Measurements from ENCODE around the gene SNAPC4.
"Not testable (repeated sequence)": the region's sequence is repeated elsewhere in the genome, so short reads cannot be mapped to it uniquely, and the experiment has no call there.

The SNAPC4 gene

DNA sequence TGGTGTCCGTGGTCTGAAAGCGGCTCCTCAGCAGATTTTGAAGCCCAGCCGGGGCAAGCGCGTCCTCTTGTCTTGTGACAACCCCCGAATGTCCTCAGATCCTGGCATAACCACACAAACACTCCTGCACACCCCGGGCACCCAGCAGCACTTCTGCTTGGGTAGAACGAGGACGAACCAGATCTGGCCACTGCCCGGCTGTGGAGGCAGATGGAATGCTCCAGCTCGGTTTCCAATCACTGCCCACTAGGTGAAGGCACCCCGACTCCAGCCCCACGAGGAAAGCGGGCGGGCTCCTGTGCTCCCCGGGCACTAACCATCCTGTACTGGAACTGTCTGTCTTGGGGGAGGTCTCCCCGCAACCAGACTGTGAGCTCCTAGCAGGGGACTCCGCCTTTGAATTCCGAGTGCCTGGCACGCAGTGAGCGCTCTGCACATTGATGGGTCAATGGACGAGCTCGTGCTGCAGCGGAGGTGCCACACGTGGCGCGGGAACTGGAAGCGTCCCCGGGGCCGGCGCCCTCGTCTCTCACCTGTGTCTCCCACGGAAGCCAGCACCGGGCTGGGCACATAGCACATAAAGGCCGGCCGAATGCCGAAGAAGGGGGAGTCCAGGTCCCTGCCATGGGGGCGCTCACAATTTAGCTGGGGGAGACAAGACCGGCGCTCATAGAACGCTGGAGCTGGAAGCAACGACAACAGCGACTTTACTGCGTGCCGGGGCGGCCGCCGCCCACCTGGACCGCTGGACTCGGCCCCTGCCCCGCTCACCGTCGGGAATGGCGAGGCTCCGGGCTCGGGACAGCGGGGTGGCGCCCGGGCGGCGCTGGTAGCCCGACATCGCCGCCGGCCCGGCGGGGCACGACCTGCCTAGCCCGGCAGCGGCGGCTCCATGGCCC lies 9.8 kb upstream of the SNAPC4 start:
- TF ChIP-seq, protein P1, sequence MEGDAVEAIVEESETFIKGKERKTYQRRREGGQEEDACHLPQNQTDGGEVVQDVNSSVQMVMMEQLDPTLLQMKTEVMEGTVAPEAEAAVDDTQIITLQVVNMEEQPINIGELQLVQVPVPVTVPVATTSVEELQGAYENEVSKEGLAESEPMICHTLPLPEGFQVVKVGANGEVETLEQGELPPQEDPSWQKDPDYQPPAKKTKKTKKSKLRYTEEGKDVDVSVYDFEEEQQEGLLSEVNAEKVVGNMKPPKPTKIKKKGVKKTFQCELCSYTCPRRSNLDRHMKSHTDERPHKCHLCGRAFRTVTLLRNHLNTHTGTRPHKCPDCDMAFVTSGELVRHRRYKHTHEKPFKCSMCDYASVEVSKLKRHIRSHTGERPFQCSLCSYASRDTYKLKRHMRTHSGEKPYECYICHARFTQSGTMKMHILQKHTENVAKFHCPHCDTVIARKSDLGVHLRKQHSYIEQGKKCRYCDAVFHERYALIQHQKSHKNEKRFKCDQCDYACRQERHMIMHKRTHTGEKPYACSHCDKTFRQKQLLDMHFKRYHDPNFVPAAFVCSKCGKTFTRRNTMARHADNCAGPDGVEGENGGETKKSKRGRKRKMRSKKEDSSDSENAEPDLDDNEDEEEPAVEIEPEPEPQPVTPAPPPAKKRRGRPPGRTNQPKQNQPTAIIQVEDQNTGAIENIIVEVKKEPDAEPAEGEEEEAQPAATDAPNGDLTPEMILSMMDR (IDR thresholded peaks at IDR 0.05; ENCODE audit: low read depth, low read length, missing control alignments): no peak
- DNase-seq (ENCODE audit: extremely low read depth, low read depth): no peak
- H3K4me3 ChIP-seq (replicated peaks; ENCODE audit: low read depth, low read length): peak overlapping the region; percentile 93

DNA sequence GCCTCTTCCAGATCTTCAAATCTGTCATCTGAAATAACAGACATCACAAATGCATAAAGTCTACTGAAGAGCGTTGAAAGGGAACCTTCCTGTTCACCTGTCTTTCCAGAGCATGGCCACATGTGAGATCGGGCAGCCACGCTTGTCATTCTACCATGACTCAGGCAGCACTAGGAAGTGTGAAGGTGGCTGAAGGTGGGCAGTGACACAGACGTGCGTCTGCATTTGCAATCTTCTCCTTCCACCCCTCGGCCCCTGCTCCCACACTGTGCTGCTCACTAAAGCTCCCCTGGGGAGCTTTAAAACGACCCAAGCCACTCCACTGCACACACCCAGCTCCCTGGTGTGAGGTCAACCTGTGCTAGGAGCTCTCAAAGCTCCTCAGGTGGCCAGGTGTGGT lies 7.9 kb upstream of the SNAPC4 start:
- no peak overlapping the region for H3K4me3 ChIP-seq (replicated peaks; ENCODE audit: low read depth, low read length)
- no peak for DNase-seq (ENCODE audit: extremely low read depth, low read depth)
- TF ChIP-seq, protein P1 (IDR thresholded peaks at IDR 0.05; ENCODE audit: low read depth, low read length, missing control alignments): no peak

DNA sequence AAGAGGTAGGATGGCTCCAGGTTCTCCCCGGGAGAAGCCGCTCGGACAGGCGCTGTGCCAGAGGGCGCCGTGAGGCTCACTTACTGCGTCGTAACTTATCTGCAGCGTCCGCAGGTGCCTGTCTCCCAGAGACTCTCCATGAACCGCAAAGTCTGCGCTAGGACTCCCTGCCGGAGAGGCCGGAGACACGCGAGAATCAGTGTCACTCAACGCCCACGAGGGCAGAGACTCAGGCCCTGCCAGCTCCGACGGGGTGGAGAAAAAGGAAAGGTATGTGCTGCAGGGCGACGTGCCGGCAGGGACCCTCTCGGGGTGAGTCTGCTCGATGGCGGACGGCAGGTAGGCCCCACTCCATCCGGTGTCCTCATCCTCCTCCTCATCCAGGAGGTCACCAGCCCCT lies 7.1 kb upstream of the SNAPC4 start:
- H3K4me3 ChIP-seq (replicated peaks; ENCODE audit: low read depth, low read length); DNase-seq (ENCODE audit: extremely low read depth, low read depth): not testable (repeated sequence)

DNA sequence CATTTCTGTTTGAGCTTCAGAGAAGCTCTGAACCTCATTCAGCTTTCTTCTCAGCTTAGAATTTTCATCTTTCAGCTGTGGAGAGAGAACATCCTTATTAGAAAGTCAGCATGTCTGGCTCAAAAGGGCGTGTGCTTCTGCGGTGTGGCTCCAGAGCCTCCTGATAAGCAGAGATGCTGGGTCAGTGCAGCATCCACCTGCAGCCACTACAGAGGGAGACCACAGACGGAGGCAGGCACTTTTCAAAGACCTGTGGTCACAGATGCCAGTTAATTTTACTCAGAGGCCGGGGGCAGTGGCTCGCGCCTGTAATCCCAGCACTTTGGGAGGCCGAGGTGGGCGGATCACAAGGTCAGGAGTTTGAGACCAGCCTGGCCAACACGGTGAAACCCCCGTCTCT lies 5.9 kb upstream of the SNAPC4 start:
- not testable (repeated sequence) for DNase-seq (ENCODE audit: extremely low read depth, low read depth); H3K4me3 ChIP-seq (replicated peaks; ENCODE audit: low read depth, low read length)

DNA sequence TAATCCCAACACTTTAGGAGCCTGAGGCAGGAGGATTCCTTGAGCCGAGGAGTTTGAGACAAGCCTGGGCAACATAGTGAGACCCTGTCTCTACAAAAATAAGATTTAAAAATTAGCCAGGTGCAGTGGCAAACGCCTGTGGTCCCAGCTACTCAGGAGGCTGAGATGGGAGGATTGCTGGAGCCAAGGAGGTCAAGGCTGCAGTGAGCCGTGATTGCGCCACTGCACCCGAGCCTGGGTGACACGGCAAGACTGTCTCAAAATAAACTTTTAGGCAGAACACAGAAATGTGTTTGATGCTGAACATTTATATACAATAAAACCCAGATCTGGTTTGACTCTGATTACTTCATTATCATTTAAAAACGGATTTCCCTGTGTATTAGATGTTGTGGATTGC lies 5.5 kb upstream of the SNAPC4 start:
- TF ChIP-seq, protein P1 (IDR thresholded peaks at IDR 0.05; ENCODE audit: low read depth, low read length, missing control alignments): no peak
- no peak overlapping the region for H3K4me3 ChIP-seq (replicated peaks; ENCODE audit: low read depth, low read length)
- DNase-seq (ENCODE audit: extremely low read depth, low read depth): no peak

DNA sequence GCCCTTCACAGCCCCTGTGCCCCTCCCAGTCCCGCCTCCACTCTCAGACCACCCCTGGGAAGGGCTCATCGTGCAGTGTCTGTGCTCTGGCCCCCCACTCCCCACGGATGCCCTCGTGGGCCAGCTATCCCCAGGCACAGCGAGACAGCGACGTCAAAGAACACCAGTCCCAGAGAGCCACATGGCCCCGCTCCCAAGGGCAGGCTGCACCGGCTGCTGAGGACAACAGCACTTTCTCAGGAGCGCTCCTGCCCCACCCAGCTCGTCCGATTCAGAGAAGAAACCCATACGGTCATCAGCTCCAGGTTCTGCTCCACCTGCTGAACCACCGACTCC lies 4.8 kb upstream of the SNAPC4 start:
- no peak for DNase-seq (ENCODE audit: extremely low read depth, low read depth)
- no peak overlapping the region for H3K4me3 ChIP-seq (replicated peaks; ENCODE audit: low read depth, low read length)
- TF ChIP-seq, protein P1 (IDR thresholded peaks at IDR 0.05; ENCODE audit: low read depth, low read length, missing control alignments): no peak

DNA sequence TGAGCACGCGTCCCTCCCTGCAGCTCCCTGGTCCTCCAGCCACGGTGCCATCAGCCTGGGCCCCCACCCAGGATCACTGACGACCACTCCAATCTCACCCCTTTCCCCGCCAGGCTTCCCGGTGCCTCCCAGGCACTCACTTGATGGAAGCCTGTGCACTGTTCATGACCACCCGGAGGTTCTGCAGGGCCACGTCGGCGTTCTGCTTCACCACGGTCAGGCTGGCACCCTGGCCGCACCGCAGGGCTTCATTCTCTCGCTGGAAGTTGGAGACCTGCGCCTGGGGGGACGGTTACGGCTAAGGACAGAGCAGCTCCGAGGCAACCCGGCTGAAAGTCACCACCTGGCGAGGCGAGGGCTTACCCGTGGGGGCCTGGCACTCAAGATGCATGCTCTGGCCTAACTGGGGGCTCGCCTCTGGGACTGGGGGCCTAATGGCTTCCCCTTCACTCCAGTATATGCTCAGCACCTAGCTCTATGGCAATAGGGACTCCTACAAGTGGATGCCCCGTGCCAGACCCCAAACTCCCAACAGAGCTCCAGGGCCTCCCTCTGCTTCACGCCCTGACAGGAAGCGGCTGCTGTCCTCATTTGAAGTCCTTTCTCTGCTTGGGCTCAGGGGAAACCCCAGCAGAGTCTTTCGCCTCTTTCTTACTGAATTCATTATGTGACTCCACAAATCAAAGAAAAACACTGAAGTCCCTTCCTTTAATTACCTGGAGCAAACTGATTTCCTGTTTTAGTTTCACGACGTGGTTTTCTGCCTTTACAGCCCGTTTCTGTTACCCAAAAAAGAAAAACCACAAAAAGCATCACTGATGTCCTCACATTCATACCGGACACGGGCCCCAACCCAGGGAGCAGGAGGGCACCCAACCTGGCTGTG lies 4.2 kb upstream of the SNAPC4 start:
- H3K4me3 ChIP-seq (replicated peaks; ENCODE audit: low read depth, low read length): no peak overlapping the region
- no peak for DNase-seq (ENCODE audit: extremely low read depth, low read depth)
- TF ChIP-seq, protein P1 (IDR thresholded peaks at IDR 0.05; ENCODE audit: low read depth, low read length, missing control alignments): no peak

All from HFF-Myc (cell line).